H1 (cell line): Measurements from ENCODE around the gene GZF1. TPM values are rescaled to one million over a fixed set of nuclear protein-coding genes. Genes with fewer than 3 reads are reported as not detected.
"Not testable (repeated sequence)": the region's sequence is repeated elsewhere in the genome, so short reads cannot be mapped to it uniquely, and the experiment has no call there.

Source experiments
- CTCF ChIA-PET: fragments of 300-600 bp; sonication (Branson Sonifier 250); formaldehyde crosslinking; loops from one replicate; lab custom pipeline; 2021; ENCODE audit not compliant: partially characterized antibody; lab: Charles Lee
- POLR2A ChIA-PET: fragments of 300-600 bp; sonication (Branson Sonifier 250); formaldehyde crosslinking; loops from one replicate; lab custom pipeline; 2021; ENCODE audit warnings: inconsistent platforms; ENCODE audit not compliant: partially characterized antibody; lab: Charles Lee
- DNase-seq, 2 experiments: peaks; one replicate each; pipeline versions ENCODE4 v3.0.0 to v3.0.0-alpha.2; 2010 to 2022; ENCODE audit warnings: low spot score in 2 of 2, low read depth in 1 of 2, mixed read lengths in 1 of 2
- FAIRE-seq: peaks from 2 replicates; lab custom pipeline; 2011; peaks lifted over from hg19 to GRCh38; lab: Jason Lieb, UNC
- H2AFZ ChIP-seq: 2 replicates; pipeline ENCODE4 v1.8.1; 2012; ENCODE audit warnings: low read length, inconsistent platforms
- H2AK5ac ChIP-seq: 2 replicates; pipeline ENCODE4 v1.6.1; 2013; ENCODE audit warnings: low read depth, low read length
- H2BK120ac ChIP-seq: replicated peaks from 2 replicates; pipeline ENCODE3; 2013; ENCODE audit warnings: low read depth, low read length, inconsistent platforms
- H2BK12ac ChIP-seq: 2 replicates; pipeline ENCODE4 v1.6.1; 2013; ENCODE audit warnings: low read depth, low read length
- H2BK15ac ChIP-seq: 2 replicates; pipeline ENCODE4 v1.6.1; 2013; ENCODE audit warnings: low read length
- H2BK20ac ChIP-seq: 2 replicates; pipeline ENCODE4 v1.6.1; 2013; ENCODE audit warnings: low read length
- H2BK5ac ChIP-seq: 2 replicates; pipeline ENCODE4 v1.6.1; 2013; ENCODE audit warnings: low read depth, low read length
- H3K14ac ChIP-seq: 2 replicates; pipeline ENCODE4 v1.6.1; 2013; ENCODE audit warnings: inconsistent platforms; ENCODE audit not compliant: insufficient read length
- H3K18ac ChIP-seq: 2 replicates; pipeline ENCODE4 v1.6.1; 2013; ENCODE audit warnings: low read length; ENCODE audit errors: extremely low read depth
- H3K23ac ChIP-seq: 2 replicates; pipeline ENCODE4 v1.6.1; 2013; ENCODE audit warnings: inconsistent platforms; ENCODE audit not compliant: insufficient read length
- H3K23me2 ChIP-seq: 2 replicates; pipeline ENCODE4 v1.6.1; 2013; ENCODE audit warnings: low read depth, low read length
- H3K27ac ChIP-seq: 2 replicates; pipeline ENCODE4 v1.6.1; 2011; ENCODE audit warnings: low read depth, low read length, inconsistent platforms
- H3K27me3 ChIP-seq, 4 experiments: replicated peaks in 1 of 4; 1 replicate in 1 of 4; 2 replicates in 3 of 4; pipeline versions ENCODE4 v1.6.1 to v1.8.1; 2011 to 2013; ENCODE audit warnings: low read length in 3 of 4, mild to moderate bottlenecking in 3 of 4, inconsistent platforms in 2 of 4, mixed read lengths in 2 of 4, moderate library complexity in 1 of 4; ENCODE audit not compliant: control insufficient read depth in 3 of 4, insufficient read depth in 3 of 4; ENCODE audit errors: extremely low read depth in 1 of 4
- H3K36me3 ChIP-seq, 4 experiments: 2 replicates each; pipeline versions ENCODE4 v1.6.1 to v1.8.1; 2011 to 2013; ENCODE audit warnings: mild to moderate bottlenecking in 4 of 4, low read length in 3 of 4, moderate library complexity in 2 of 4, control low read depth in 1 of 4, inconsistent platforms in 1 of 4; ENCODE audit not compliant: insufficient read depth in 4 of 4, control insufficient read depth in 2 of 4
- H3K4ac ChIP-seq: replicated peaks from 2 replicates; pipeline ENCODE3; 2013; ENCODE audit warnings: low read length, low read depth, mixed read lengths, inconsistent platforms; ENCODE audit not compliant: insufficient read length
- H3K4me1 ChIP-seq, 4 experiments: replicated peaks in 1 of 4; 1 replicate in 1 of 4; 2 replicates in 3 of 4; pipeline versions ENCODE4 v1.6.1 to v1.8.1; 2011 to 2013; ENCODE audit warnings: low read length in 3 of 4, inconsistent platforms in 2 of 4, mixed read lengths in 1 of 4; ENCODE audit not compliant: insufficient read depth in 4 of 4, control insufficient read depth in 3 of 4
- H3K4me2 ChIP-seq, 2 experiments: 2 replicates each; pipeline versions ENCODE4 v1.6.1 to v1.8.1; 2011 to 2013; ENCODE audit warnings: low read depth in 2 of 2, low read length in 2 of 2, control low read depth in 1 of 2, inconsistent platforms in 1 of 2, mild to moderate bottlenecking in 1 of 2; ENCODE audit not compliant: insufficient read depth in 1 of 2
- H3K4me3 ChIP-seq, 4 experiments: fragments of 200-600, 300-600 bp in 1 of 4; sonication (generic), shearing (Covaris generic), sonication (Bioruptor Twin) in 1 of 4; 2 replicates each; pipeline versions ENCODE4 v1.5.1 to v1.8.1; 2011 to 2016; ENCODE audit warnings: low read length in 4 of 4, low read depth in 3 of 4, control low read depth in 2 of 4, inconsistent platforms in 2 of 4, mild to moderate bottlenecking in 2 of 4, mixed read lengths in 1 of 4, moderate library complexity in 1 of 4; ENCODE audit not compliant: insufficient read depth in 2 of 4; ENCODE audit errors: extremely low read depth in 1 of 4
- H3K56ac ChIP-seq: replicated peaks from 2 replicates; pipeline ENCODE3; 2013; ENCODE audit warnings: low read depth, mild to moderate bottlenecking, mixed read lengths, low read length, inconsistent platforms; ENCODE audit not compliant: insufficient read length
- H3K79me1 ChIP-seq: 2 replicates; pipeline ENCODE4 v1.6.1; 2013; ENCODE audit warnings: low read depth, low read length, control low read depth
- H3K79me2 ChIP-seq, 2 experiments: 2 replicates each; pipeline versions ENCODE4 v1.6.1 to v1.8.1; 2012 to 2013; ENCODE audit warnings: low read length in 2 of 2, mild to moderate bottlenecking in 2 of 2, inconsistent platforms in 1 of 2; ENCODE audit not compliant: insufficient read depth in 2 of 2, control insufficient read depth in 1 of 2
- H3K9ac ChIP-seq, 4 experiments: replicated peaks in 1 of 4; 1 replicate in 1 of 4; 2 replicates in 3 of 4; pipeline versions ENCODE4 v1.6.1 to v1.8.1; 2011 to 2013; ENCODE audit warnings: low read depth in 3 of 4, low read length in 3 of 4, control low read depth in 2 of 4, mild to moderate bottlenecking in 2 of 4, moderate library complexity in 2 of 4, inconsistent platforms in 1 of 4; ENCODE audit errors: extremely low read depth in 1 of 4
- H3K9me3 ChIP-seq, 2 experiments: 2 replicates each; pipeline versions ENCODE4 v1.6.1 to v1.8.1; 2012 to 2013; ENCODE audit warnings: mild to moderate bottlenecking in 2 of 2, moderate library complexity in 2 of 2, control low read depth in 1 of 2, inconsistent platforms in 1 of 2, low read depth in 1 of 2, low read length in 1 of 2, mixed read lengths in 1 of 2; ENCODE audit not compliant: insufficient read depth in 2 of 2
- H4K20me1 ChIP-seq, 2 experiments: replicated peaks in 1 of 2; 2 replicates each; pipeline versions ENCODE3 to v1.8.1; 2011 to 2013; ENCODE audit warnings: inconsistent platforms in 2 of 2, low read length in 2 of 2, mild to moderate bottlenecking in 1 of 2; ENCODE audit not compliant: insufficient read depth in 2 of 2, control insufficient read depth in 1 of 2
- H4K5ac ChIP-seq: 2 replicates; pipeline ENCODE4 v1.6.1; 2013; ENCODE audit warnings: low read length, low read depth, mixed read lengths, inconsistent platforms; ENCODE audit not compliant: insufficient read length
- H4K8ac ChIP-seq: 2 replicates; pipeline ENCODE4 v1.8.0; 2013; ENCODE audit warnings: mild to moderate bottlenecking, moderate library complexity, low read length, inconsistent platforms; ENCODE audit not compliant: insufficient read depth; ENCODE audit errors: extremely low read depth
- H4K91ac ChIP-seq: replicated peaks from 2 replicates; pipeline ENCODE3; 2013; ENCODE audit warnings: low read length, mixed read lengths, inconsistent platforms; ENCODE audit not compliant: insufficient read length
- WGBS, 2 experiments: shearing (Covaris generic) in 1 of 2; methylation state at CpG; one replicate each; pipeline versions ENCODE4 v1.1.6 to v1.1.7; 2013 to 2015; ENCODE audit warnings: low lambda C conversion rate in 2 of 2, mixed read lengths in 2 of 2, inconsistent platforms in 1 of 2, low coverage in 1 of 2, missing lambda C conversion rate in 1 of 2; ENCODE audit not compliant: insufficient replicate concordance in 2 of 2, insufficient coverage in 1 of 2, insufficient read length in 1 of 2; ENCODE audit errors: extremely low coverage in 1 of 2, missing lambda C conversion rate in 1 of 2; 5-methylcytosine and 5-hydroxymethylcytosine counted together
- polyA plus RNA-seq, 7 experiments: library from polyadenylated mRNA; depleted of rRNA in 3 of 7; stranded (reverse) in 5 of 7; unstranded in 2 of 7; fragments of >200 nt in 5 of 7; fragments of 200-250 nt in 2 of 7; gene quantifications; 1 replicate in 5 of 7; 2 replicates in 1 of 7; 4 replicates in 1 of 7; pipeline versions ENCODE4 v1.2.1 to v1.2.3, GENCODE V29; 2011 to 2013; ENCODE audit warnings: missing spikeins in 2 of 7, mixed read lengths in 2 of 7
- total RNA-seq: library from RNA; stranded (reverse); fragmentation: NEBNext Ultra II Directional; extraction: Animal tissue kit (Norgen Biotek cat#: 25700); gene quantifications from 2 replicates; pipeline ENCODE4 v1.2.1, GENCODE V29; 2021

The GZF1 gene
- total and polyA plus RNA-seq, 2 of the 8 experiments (the other 6 are each of a cell fraction or from before 2014, with no cell fraction given) = 8.2 to 11.9 TPM

- H3K4me1 ChIP-seq, H2AK5ac ChIP-seq, H4K91ac ChIP-seq, H2BK5ac ChIP-seq, H3K14ac ChIP-seq, H2BK15ac ChIP-seq, H3K36me3 ChIP-seq, H4K5ac ChIP-seq, H3K27ac ChIP-seq, H3K23ac ChIP-seq, H3K9ac ChIP-seq, H4K20me1 ChIP-seq, H3K79me1 ChIP-seq, H2BK20ac ChIP-seq, H3K18ac ChIP-seq, DNase-seq, H3K27me3 ChIP-seq, H2AFZ ChIP-seq, POLR2A ChIA-PET, H3K56ac ChIP-seq, H4K8ac ChIP-seq, FAIRE-seq, H3K23me2 ChIP-seq, H2BK12ac ChIP-seq, H2BK120ac ChIP-seq, H3K9me3 ChIP-seq, H3K4ac ChIP-seq, H3K4me3 ChIP-seq: not testable (repeated sequence)
- Histone ChIP-seq H3K4me2 (peak overlapping the region in 1 of 2 experiments; percentile 91; a peak in 1 of 4 replicates), H3K79me2 (peaks cover 7 to 24% of the 10 kb centered on the region in 2 experiments; a peak in 3 of 4 replicates)
- WGBS, 2 experiments = 64% methylated on average over 6 of the region's 6 CpGs; no CpG with 5 or more reads in 1 of the 2 experiments
- CTCF ChIA-PET = interaction anchor here (1.4 kb wide), 1 partner anchor 103 kb away, joined by 6 read pairs; no protein-coding TSS in a partner anchor
These were observed 13.5 kb upstream of the GZF1 start for GRCh38 chr20:23348510-23348909.
